ENCODE measurements around the gene CFH. TPM values are rescaled to one million over a fixed set of nuclear protein-coding genes. Genes with fewer than 3 reads are reported as not detected.

Gene CFH
- polyA plus RNA-seq, 6 donors from 2014 or later = 0.09 TPM; not detected in 5

DNA sequence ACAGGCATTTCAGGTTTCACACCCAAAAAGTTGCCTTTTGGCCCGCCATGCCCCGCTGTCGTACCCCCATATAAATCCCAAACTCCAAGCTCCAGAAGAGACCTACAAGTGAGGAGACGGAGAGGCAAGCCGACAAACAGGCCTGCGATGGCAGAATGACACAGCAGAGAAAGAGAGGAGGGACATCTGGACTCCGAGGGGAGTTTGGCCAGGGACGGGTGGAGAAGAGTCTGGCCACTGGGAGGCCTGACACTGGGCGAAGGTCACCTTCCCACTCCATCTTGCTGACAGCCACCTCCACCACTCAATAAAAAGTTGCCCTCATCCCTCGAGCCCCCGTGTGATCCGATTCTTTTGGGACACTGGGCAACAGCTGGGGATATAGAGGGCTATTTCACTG lies 1.9 kb upstream of the CFH start:
- no peaks in the 10 kb centered on the region for H3K4me1 Mint-ChIP-seq
- H3K4me3 Mint-ChIP-seq = no peak overlapping the region
- no peak overlapping the region for H3K27ac Mint-ChIP-seq
- H3K9me3 Mint-ChIP-seq = no peaks in the 10 kb centered on the region
- no peak for ATAC-seq (ENCODE audit: low read depth in 2 of 2)
- H3K27me3 Mint-ChIP-seq = no peaks in the 10 kb centered on the region
- H3K36me3 Mint-ChIP-seq = no peaks in the 10 kb centered on the region
- DNase-seq = no peak

- H3K4me1 Mint-ChIP-seq = no peaks in the 10 kb centered on the region
- DNase-seq = no peak
- no peaks in the 10 kb centered on the region for H3K36me3 Mint-ChIP-seq
- H3K27ac Mint-ChIP-seq = no peak overlapping the region
- no peaks in the 10 kb centered on the region for H3K27me3 Mint-ChIP-seq
- ATAC-seq (ENCODE audit: low read depth in 2 of 2) = no peak
- H3K4me3 Mint-ChIP-seq = no peak overlapping the region
- H3K9me3 Mint-ChIP-seq = no peaks in the 10 kb centered on the region
These were observed 1.4 kb upstream of the CFH start for GRCh38 chr1:196650403-196650802.

GRCh38 chr1:196651079-196651478 lies 764 bp upstream of the CFH start:
- ATAC-seq (ENCODE audit: low read depth in 2 of 2) (no peak), DNase-seq (no peak)
- Mint-ChIP-seq H3K4me3 (no peak overlapping the region), H3K27me3 (no peaks in the 10 kb centered on the region), H3K36me3 (no peaks in the 10 kb centered on the region), H3K27ac (no peak overlapping the region), H3K9me3 (no peaks in the 10 kb centered on the region), H3K4me1 (no peaks in the 10 kb centered on the region)

GRCh38 chr1:196654271-196654670 lies 2.4 kb downstream of the CFH start:
- no peak for DNase-seq
- H3K4me3 Mint-ChIP-seq = no peak overlapping the region
- ATAC-seq (ENCODE audit: low read depth in 2 of 2) = no peak
- no peaks in the 10 kb centered on the region for H3K9me3 Mint-ChIP-seq
- no peaks in the 10 kb centered on the region for H3K4me1 Mint-ChIP-seq
- H3K36me3 Mint-ChIP-seq = no peaks in the 10 kb centered on the region
- H3K27me3 Mint-ChIP-seq = no peaks in the 10 kb centered on the region
- no peak overlapping the region for H3K27ac Mint-ChIP-seq

DNA sequence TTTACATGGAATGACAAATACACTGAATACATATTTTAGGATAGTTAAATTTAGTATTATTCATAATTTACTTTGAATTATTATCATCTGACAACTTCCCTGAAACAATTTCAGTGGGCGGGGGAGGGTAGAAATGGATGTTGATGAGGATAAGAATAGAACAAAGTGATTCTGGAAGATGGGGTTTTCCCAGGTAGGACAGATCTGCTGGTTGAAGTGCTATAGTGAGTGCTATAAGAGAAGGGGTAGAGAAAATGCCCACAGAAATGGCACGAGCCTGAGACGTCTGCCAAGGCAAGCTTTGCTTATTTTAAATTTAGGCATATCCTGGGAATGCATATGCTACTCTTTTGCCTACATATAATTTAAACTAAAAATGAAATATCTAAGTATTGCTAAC lies 3.2 kb downstream of the CFH start:
- Mint-ChIP-seq H3K27me3 (no peaks in the 10 kb centered on the region), H3K36me3 (no peaks in the 10 kb centered on the region), H3K27ac (no peak overlapping the region), H3K9me3 (no peaks in the 10 kb centered on the region), H3K4me3 (no peak overlapping the region), H3K4me1 (no peaks in the 10 kb centered on the region)
- DNase-seq (no peak), ATAC-seq (ENCODE audit: low read depth in 2 of 2) (no peak)

DNA sequence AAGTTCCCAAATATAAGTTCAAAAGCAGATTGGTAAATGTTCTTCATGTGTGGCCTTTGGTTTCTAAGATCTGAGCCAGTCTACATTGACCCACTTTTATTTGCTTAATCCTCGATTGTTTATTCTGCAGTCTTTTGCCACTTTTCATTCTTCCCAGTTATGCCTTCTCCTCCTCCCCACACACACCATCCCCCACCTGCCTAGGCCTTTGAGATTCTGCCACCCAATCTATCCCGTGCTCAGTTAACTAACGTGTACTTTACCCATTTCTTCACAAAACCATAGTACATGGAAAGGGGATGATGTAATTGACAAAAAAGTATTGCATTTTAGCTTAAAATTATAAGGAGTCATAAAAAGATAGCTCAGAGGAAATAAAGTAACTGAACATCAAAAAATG lies 3.7 kb downstream of the CFH start:
- Mint-ChIP-seq H3K27me3 (no peaks in the 10 kb centered on the region), H3K9me3 (no peaks in the 10 kb centered on the region), H3K4me3 (no peak overlapping the region), H3K27ac (no peak overlapping the region), H3K36me3 (no peaks in the 10 kb centered on the region), H3K4me1 (no peaks in the 10 kb centered on the region)
- ATAC-seq (ENCODE audit: low read depth in 2 of 2) = no peak
- no peak for DNase-seq

- no peaks in the 10 kb centered on the region for H3K27me3 Mint-ChIP-seq
- DNase-seq (no peak), ATAC-seq (ENCODE audit: low read depth in 2 of 2) (no peak)
- no peaks in the 10 kb centered on the region for H3K9me3 Mint-ChIP-seq
- no peak overlapping the region for H3K4me3 Mint-ChIP-seq
- no peak overlapping the region for H3K27ac Mint-ChIP-seq
- no peaks in the 10 kb centered on the region for H3K4me1 Mint-ChIP-seq
- H3K36me3 Mint-ChIP-seq = no peaks in the 10 kb centered on the region
These were observed 7.6 kb downstream of the CFH start for GRCh38 chr1:196659471-196659870.

GRCh38 chr1:196660272-196660671 lies 8.4 kb downstream of the CFH start:
- Mint-ChIP-seq H3K9me3 (no peaks in the 10 kb centered on the region), H3K4me3 (no peak overlapping the region), H3K27me3 (no peaks in the 10 kb centered on the region), H3K4me1 (no peaks in the 10 kb centered on the region), H3K27ac (no peak overlapping the region), H3K36me3 (no peaks in the 10 kb centered on the region)
- DNase-seq = no peak
- ATAC-seq (ENCODE audit: low read depth in 2 of 2) = no peak

GRCh38 chr1:196660852-196661251 lies 9.0 kb downstream of the CFH start:
- DNase-seq (peak; percentile 1), ATAC-seq (ENCODE audit: low read depth in 2 of 2) (peak in 1 of 2 donors; percentile 32)
- H3K4me3 Mint-ChIP-seq = no peak overlapping the region
- no peaks in the 10 kb centered on the region for H3K4me1 Mint-ChIP-seq
- no peaks in the 10 kb centered on the region for H3K36me3 Mint-ChIP-seq
- H3K9me3 Mint-ChIP-seq = no peaks in the 10 kb centered on the region
- H3K27me3 Mint-ChIP-seq = no peaks in the 10 kb centered on the region
- peak overlapping the region in 1 of 6 donors; percentile 8 for H3K27ac Mint-ChIP-seq

GRCh38 chr1:196661345-196661744 lies 9.5 kb downstream of the CFH start:
- no peaks in the 10 kb centered on the region for H3K4me1 Mint-ChIP-seq
- H3K36me3 Mint-ChIP-seq = no peaks in the 10 kb centered on the region
- no peak overlapping the region for H3K27ac Mint-ChIP-seq
- H3K27me3 Mint-ChIP-seq = no peaks in the 10 kb centered on the region
- DNase-seq (no peak), ATAC-seq (ENCODE audit: low read depth in 2 of 2) (no peak)
- no peak overlapping the region for H3K4me3 Mint-ChIP-seq
- H3K9me3 Mint-ChIP-seq = no peaks in the 10 kb centered on the region

DNA sequence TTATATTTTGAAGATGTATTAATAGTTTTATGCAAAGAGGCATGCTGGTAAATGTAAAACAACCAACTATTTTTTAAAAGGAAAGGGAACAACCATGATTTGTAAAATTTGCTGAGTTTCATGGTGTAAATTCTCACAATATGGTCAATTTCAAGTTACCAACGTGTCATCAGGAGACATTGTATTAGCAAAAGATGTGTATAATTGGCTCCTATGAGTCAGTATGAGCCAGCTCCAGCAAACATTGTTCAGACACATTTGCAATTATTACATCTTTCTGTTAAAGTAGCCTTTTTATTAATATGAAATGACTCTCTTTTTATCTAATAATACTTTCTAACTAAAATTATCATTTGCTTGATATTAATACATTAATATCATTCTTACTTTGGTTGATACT lies 15.3 kb downstream of the CFH start:
- H3K4me1 Mint-ChIP-seq = no peaks in the 10 kb centered on the region
- ATAC-seq (ENCODE audit: low read depth in 2 of 2) = no peak
- no peaks in the 10 kb centered on the region for H3K36me3 Mint-ChIP-seq
- no peak overlapping the region for H3K4me3 Mint-ChIP-seq
- no peak overlapping the region for H3K27ac Mint-ChIP-seq
- no peak for DNase-seq
- peaks cover 0 to 8% (median 0%) of the 10 kb centered on the region in 7 donors for H3K9me3 Mint-ChIP-seq
- peaks cover 0 to 5% (median 0%) of the 10 kb centered on the region in 3 donors for H3K27me3 Mint-ChIP-seq

DNA sequence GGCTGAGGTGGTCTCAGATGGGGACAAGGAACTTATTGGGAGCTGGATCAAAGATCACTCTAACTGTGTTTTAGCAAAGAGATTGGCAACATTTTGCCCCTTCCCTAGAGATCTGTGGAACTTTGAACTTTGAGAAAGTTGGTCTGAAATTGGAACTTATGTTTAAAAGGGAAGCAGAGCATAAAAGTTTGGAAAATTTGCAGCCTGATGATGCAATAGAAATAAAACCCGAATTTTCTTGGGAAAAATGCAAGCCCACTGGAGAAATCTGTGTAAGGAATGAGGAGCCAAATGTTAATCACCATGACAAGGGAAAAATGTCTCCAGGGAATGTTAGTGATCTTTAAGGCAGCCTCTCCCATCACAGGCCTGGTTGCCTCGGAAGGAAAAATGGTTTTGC lies 17.2 kb downstream of the CFH start:
- Mint-ChIP-seq H3K27me3 (peaks cover 0 to 5% (median 0%) of the 10 kb centered on the region in 3 donors), H3K36me3 (no peaks in the 10 kb centered on the region), H3K9me3 (peaks cover 0 to 8% (median 0%) of the 10 kb centered on the region in 7 donors), H3K27ac (no peak overlapping the region), H3K4me1 (no peaks in the 10 kb centered on the region), H3K4me3 (no peak overlapping the region)
- no peak for ATAC-seq (ENCODE audit: low read depth in 2 of 2)
- DNase-seq = no peak

DNA sequence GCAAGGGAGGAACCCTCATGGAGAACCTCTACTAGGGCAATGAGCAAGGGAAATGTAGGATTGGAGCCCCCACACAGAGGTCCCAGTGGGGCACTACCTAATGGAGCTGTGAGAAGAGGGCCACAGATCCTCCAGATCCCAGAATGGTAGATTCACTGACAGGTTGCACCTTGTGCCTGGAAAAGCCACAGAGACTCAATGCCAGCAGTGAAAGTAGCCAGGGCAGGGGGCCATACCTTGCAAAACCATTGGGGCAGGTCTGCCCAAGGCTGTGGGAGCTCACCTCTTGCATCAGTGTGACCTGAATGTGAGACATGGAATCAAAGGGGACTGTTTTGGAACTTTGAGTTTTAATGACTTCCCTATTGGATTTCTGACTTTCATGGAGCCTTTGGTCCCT lies 17.9 kb downstream of the CFH start:
- H3K36me3 Mint-ChIP-seq = no peaks in the 10 kb centered on the region
- no peak for ATAC-seq (ENCODE audit: low read depth in 2 of 2)
- no peak for DNase-seq

DNA sequence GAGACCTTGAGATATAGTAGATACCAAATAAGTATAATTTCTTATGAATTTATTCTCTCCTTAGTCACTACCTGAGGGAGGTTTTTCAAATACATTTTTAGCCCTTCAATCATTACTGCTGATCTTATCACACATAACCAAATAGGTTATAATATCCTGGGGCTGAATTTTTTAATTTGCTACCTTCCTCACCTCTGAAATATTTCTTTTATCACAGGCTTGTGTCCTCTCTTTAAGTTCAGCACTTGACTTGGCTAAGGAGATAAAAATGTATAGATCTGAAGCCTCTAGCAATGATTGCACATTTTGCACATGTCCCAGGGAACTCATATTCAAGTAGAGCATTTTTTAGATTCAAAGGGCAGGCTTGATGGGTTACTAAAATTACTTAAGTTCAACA lies 23.1 kb downstream of the CFH start:
- H3K4me3 Mint-ChIP-seq = no peak overlapping the region
- ATAC-seq (ENCODE audit: low read depth in 2 of 2) (no peak), DNase-seq (no peak)
- no peaks in the 10 kb centered on the region for H3K9me3 Mint-ChIP-seq
- no peaks in the 10 kb centered on the region for H3K4me1 Mint-ChIP-seq
- H3K36me3 Mint-ChIP-seq = no peaks in the 10 kb centered on the region
- no peak overlapping the region for H3K27ac Mint-ChIP-seq
- H3K27me3 Mint-ChIP-seq = no peaks in the 10 kb centered on the region

More for the DNA sequence above, 17.9 kb downstream of the CFH start:
- H3K4me3 Mint-ChIP-seq = no peak overlapping the region
- no peak overlapping the region for H3K27ac Mint-ChIP-seq
- peaks cover 0 to 8% (median 0%) of the 10 kb centered on the region in 7 donors for H3K9me3 Mint-ChIP-seq
- peaks cover 0 to 5% (median 0%) of the 10 kb centered on the region in 3 donors for H3K27me3 Mint-ChIP-seq
- H3K4me1 Mint-ChIP-seq = no peaks in the 10 kb centered on the region

GRCh38 chr1:196677781-196678509 lies 26.1 kb downstream of the CFH start:
- H3K27me3 Mint-ChIP-seq = no peaks in the 10 kb centered on the region
- H3K4me3 Mint-ChIP-seq = no peak overlapping the region
- H3K27ac Mint-ChIP-seq = no peak overlapping the region
- no peak for DNase-seq
- no peak for ATAC-seq (ENCODE audit: low read depth in 2 of 2)
- no peaks in the 10 kb centered on the region for H3K36me3 Mint-ChIP-seq
- H3K9me3 Mint-ChIP-seq = no peaks in the 10 kb centered on the region
- H3K4me1 Mint-ChIP-seq = no peaks in the 10 kb centered on the region
